ENCODE measurements around the gene DEPDC5. TPM values are rescaled to one million over a fixed set of nuclear protein-coding genes. Genes with fewer than 3 reads are reported as not detected.

The DEPDC5 gene
- total and polyA plus RNA-seq, 9 of the 15 experiments (the other 6 are each of a cell fraction or from before 2014, with no cell fraction given): 2.3 to 12.3 (median 10.7) TPM

- TF ChIP-seq SMAD4 (CRISPR knock-in tag; conservative IDR thresholded peaks at IDR 0.05): no peak
- 0 out of 2 replicates have a peak, but pooled peaks have one; percentile 23 for TF ChIP-seq SMARCE1 (IDR thresholded peaks at IDR 0.05)
- no peak for TF ChIP-seq PCBP1 (IDR thresholded peaks at IDR 0.05; ENCODE audit: low read depth, low read length, poor library complexity, severe bottlenecking)
- TF ChIP-seq HINFP (tag; conservative IDR thresholded peaks at IDR 0.05; ENCODE audit: low read depth): no peak
- no peak for TF ChIP-seq ZBTB33 (CRISPR knock-in tag; IDR thresholded peaks at IDR 0.05)
- TF ChIP-seq STAT5B (CRISPR knock-in tag; IDR thresholded peaks at IDR 0.05): no peak
- TF ChIP-seq ZNF512 (tag; IDR thresholded peaks at IDR 0.05): no peak
- no peak for TF ChIP-seq RFX7 (CRISPR knock-in tag; IDR thresholded peaks at IDR 0.05)
- no peak for TF ChIP-seq TCF7 (IDR thresholded peaks at IDR 0.05; ENCODE audit: borderline replicate concordance)
- no peak for TF ChIP-seq MAX (CRISPR knock-in tag; IDR thresholded peaks at IDR 0.05)
- TF ChIP-seq FOXP4 (CRISPR knock-in tag; IDR thresholded peaks at IDR 0.05; ENCODE audit: borderline replicate concordance): no peak
- no peak for TF ChIP-seq HDAC2 (IDR thresholded peaks at IDR 0.05)
- TF ChIP-seq BACH1 (tag; IDR thresholded peaks at IDR 0.05): no peak
- TF ChIP-seq BDP1 (IDR thresholded peaks at IDR 0.05; ENCODE audit: insufficient read depth, insufficient read length): no peak
- no peak for TF ChIP-seq RNF219 (CRISPR knock-in tag; IDR thresholded peaks at IDR 0.05)
- TF ChIP-seq ZNF511 (CRISPR knock-in tag; IDR thresholded peaks at IDR 0.05): no peak
These were observed 158.0 kb downstream of the DEPDC5 start (continued) for GRCh38 chr22:31911565-31912406.

Data from K562 (cell line).